ENCODE measurements around the gene TAGAP. TPM values are rescaled to one million over a fixed set of nuclear protein-coding genes. Genes with fewer than 3 reads are reported as not detected.
"Not testable (repeated sequence)": the region's sequence is repeated elsewhere in the genome, so short reads cannot be mapped to it uniquely, and the experiment has no call there.

TAGAP gene
- total and polyA plus RNA-seq, 9 of the 15 experiments (the other 6 are each of a cell fraction or from before 2014, with no cell fraction given), result 0.07 TPM; not detected in 8

GRCh38 chr6:159030168-159030567 lies 14.6 kb downstream of the TAGAP start (continued):
- TF ChIP-seq THAP12 (CRISPR knock-in tag; IDR thresholded peaks at IDR 0.05), result no peak
- no peak for TF ChIP-seq NR4A1 (CRISPR knock-in tag; IDR thresholded peaks at IDR 0.05)
- no peak for TF ChIP-seq NR4A1 (tag; IDR thresholded peaks at IDR 0.05)
- no peak for TF ChIP-seq KDM2B (CRISPR knock-in tag; IDR thresholded peaks at IDR 0.05)

DNA sequence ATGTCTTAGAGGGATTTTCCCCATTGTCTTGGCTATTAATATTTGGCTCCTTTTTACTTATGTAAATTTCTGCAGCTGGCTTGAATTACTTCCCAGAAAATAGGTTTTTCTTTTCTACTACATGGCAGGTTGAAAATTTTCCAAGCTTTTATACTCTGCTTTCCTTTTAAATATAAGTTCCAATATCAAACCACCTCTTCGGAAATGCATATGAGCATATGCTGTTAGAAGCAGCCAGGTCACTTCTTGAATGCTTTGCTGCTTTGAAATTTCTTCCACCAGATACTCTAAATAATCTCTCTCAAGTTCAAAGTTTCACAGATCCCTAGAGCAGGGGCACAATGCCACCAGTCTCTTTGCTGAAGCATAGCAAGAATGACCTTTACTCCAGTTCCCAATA lies 19.6 kb downstream of the TAGAP start:
- FAIRE-seq; BruUV-seq (replicated peaks); H3K4me1 ChIP-seq (replicated peaks in 1 of 2; ENCODE audit: control insufficient read depth in 2 of 2, insufficient read depth in 2 of 2, low read length in 2 of 2); H3K9me1 ChIP-seq (ENCODE audit: control insufficient read depth, insufficient read depth, low read length); H3K9me3 ChIP-seq (replicated peaks; ENCODE audit: control insufficient read depth, insufficient read depth, low read depth, low read length); H4K20me1 ChIP-seq (replicated peaks; ENCODE audit: control insufficient read depth, insufficient read depth, low read length); H3K4me3 ChIP-seq; intact Hi-C loops (cut with micrococcal nuclease); ATAC-seq; H3K36me3 ChIP-seq (ENCODE audit: control insufficient read depth, insufficient read depth, low read length); H3K79me2 ChIP-seq (ENCODE audit: control insufficient read depth, insufficient read depth, low read length); POLR2A ChIA-PET; H3K9ac ChIP-seq (ENCODE audit: insufficient read depth in 1 of 2, low read depth in 2 of 2, low read length in 2 of 2); CTCF ChIA-PET (ENCODE audit: low intra/inter-chr PET ratio); H3K4me2 ChIP-seq (ENCODE audit: insufficient read depth, low read length); DNase-seq (ENCODE audit: extremely low read depth in 1 of 4, low spot score in 3 of 4); H3K27ac ChIP-seq (ENCODE audit: extremely low read depth, low read depth, low read length); H3K27me3 ChIP-seq (ENCODE audit: control insufficient read depth in 2 of 2, insufficient read depth in 2 of 2, low read length in 2 of 2); H2AFZ ChIP-seq (ENCODE audit: low read depth, low read length); in situ Hi-C loops (cut with MboI): not testable (repeated sequence)
- TF ChIP-seq, protein P1, sequence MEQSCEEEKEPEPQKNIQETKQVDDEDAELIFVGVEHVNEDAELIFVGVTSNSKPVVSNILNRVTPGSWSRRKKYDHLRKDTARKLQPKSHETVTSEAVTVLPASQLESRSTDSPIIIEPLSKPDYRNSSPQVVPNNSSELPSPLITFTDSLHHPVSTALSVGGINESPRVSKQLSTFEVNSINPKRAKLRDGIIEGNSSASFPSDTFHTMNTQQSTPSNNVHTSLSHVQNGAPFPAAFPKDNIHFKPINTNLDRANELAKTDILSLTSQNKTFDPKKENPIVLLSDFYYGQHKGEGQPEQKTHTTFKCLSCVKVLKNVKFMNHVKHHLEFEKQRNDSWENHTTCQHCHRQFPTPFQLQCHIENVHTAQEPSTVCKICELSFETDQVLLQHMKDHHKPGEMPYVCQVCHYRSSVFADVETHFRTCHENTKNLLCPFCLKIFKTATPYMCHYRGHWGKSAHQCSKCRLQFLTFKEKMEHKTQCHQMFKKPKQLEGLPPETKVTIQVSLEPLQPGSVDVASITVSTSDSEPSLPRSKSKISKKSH (CRISPR knock-in tag; IDR thresholded peaks at IDR 0.05), result peak; percentile 73; the same call in 1 of the 2 replicates
- 0% methylated on average over 1 of the region's 1 CpG for WGBS (ENCODE audit: insufficient coverage, low coverage, missing lambda C conversion rate)
